ACHN (cell line): ENCODE results near the gene APOB.

Experiments
- DNase-seq: peaks from one replicate; pipeline ENCODE4 v3.0.0-alpha.2; 2015
- in situ Hi-C: cut with HindIII; loops from 2 replicates; pipeline ENCODE4 v1.10.0; 2017; ENCODE audit warnings: low sequenced_read_pairs, low pct_ligation_motif_present, low pct_unique_long_range_greater_than_20kb

The APOB gene

GRCh38 chr2:21022792-21023367, 21.0 kb downstream of the APOB start:
- in situ Hi-C loops, result no loop called here
- no peak for DNase-seq

- DNase-seq, result no peak
- in situ Hi-C loops, result no loop called here
These were observed 22.4 kb downstream of the APOB start for GRCh38 chr2:21021430-21021829.

DNA sequence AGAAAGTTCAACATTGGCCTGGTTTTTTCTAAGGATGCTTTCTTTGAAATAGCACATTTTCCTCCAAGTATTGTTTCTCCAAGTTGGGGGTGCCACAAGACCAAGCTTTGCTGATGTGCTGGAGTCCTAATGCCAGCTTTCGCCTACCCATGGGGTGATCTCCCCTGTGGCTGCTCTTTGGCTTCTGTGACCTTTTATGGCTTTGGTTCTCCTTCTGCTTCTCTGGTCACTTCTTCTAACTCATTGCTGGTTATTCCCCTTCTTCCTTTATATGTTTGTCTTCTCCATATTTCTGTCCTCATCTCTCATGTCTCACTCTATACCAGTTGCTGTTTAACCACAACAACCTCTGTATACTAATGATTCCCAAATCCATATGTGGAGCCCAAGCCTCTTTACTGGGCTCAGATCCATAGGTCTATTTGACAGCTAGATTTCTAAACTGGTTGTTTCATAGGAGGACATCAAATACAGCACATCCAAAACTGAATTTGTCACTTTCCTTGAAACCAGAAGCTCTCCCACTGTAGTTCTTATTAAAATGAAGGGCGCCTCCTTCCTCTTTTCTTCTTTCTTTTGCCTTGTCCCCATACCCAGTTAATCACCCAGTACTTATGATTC, 23.1 kb downstream of the APOB start:
- DNase-seq, result no peak
- in situ Hi-C loops, result no loop called here

- in situ Hi-C loops, result no loop called here
These were observed 23.7 kb downstream of the APOB start for GRCh38 chr2:21020031-21020667.

DNA sequence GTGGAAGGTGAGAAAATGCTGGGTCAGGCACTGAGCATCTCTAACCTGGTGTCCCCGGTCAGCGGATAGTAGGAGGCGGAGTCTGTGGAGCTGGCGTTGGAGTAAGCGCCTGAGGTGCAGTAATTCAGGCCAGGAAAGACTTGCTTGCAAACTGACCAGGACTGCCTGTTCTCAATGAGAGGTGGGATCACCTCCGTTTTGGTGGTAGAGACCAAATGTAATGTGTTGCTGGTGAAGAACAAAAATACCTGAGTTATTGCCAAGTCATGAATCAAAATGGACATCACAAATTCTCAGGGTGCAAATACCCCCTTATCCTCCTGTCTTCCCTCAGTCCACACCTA, 24.2 kb downstream of the APOB start:
- in situ Hi-C loops, result no loop called here
- no peak for DNase-seq

More at GRCh38 chr2:21020031-21020667, 23.7 kb downstream of the APOB start:
- DNase-seq, result no peak

- no peak for DNase-seq
- in situ Hi-C loops, result no loop called here
These were observed 24.7 kb downstream of the APOB start for GRCh38 chr2:21019000-21019677.

GRCh38 chr2:21018290-21018689, 25.6 kb downstream of the APOB start:
- DNase-seq, result no peak
- in situ Hi-C loops, result no loop called here

- in situ Hi-C loops, result no loop called here
- no peak for DNase-seq
These were observed 26.1 kb downstream of the APOB start for GRCh38 chr2:21017748-21018276.

- in situ Hi-C loops, result no loop called here
- no peak for DNase-seq
These were observed 28.6 kb downstream of the APOB start for GRCh38 chr2:21015281-21015645.

DNA sequence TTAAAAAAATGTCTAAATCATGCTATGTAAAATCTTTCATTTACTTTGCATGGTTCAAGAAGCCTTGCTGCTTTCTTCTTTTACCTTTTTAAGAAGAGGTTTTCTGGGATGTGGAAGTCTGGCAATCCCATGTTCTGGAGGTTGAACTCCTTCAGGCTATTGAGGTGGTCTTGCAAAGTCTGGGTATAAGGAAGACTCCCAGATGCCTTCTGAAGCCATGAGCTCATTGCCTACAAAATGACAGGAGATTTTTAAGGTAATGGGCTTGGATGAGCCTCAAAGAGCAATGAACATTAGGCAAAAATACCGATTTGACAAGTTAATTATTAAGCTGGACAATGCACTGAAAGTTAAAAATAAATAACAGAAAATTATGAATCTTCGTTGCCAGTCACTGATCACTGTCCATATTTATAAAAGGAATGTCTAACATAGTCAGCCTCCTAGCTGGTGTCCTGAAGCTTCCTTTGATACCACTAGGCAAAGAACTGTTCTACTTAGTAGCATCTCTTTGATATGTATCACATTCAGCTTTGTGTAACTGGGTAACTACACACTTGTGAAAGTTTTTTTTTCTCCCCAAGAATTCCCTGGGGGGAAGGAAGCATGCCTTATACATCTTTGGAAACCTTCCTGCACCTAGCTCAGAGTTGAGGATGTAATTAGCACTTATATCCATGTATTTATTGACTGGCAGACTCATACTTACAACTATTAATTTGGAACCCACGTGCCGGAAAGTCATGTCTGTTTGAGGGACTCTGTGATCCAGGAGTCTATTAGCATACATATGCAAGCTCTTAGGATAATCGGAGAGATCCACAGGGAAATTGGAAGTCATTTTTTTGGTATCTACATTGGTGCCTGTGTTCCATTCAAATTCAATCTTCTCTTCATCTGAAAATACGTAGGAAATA, 29.3 kb downstream of the APOB start:
- no peak for DNase-seq
- in situ Hi-C loops, result no loop called here

GRCh38 chr2:21013043-21013816, 30.6 kb downstream of the APOB start:
- DNase-seq, result no peak
- in situ Hi-C loops, result no loop called here

GRCh38 chr2:21012557-21012937, 31.3 kb downstream of the APOB start:
- no peak for DNase-seq

DNA sequence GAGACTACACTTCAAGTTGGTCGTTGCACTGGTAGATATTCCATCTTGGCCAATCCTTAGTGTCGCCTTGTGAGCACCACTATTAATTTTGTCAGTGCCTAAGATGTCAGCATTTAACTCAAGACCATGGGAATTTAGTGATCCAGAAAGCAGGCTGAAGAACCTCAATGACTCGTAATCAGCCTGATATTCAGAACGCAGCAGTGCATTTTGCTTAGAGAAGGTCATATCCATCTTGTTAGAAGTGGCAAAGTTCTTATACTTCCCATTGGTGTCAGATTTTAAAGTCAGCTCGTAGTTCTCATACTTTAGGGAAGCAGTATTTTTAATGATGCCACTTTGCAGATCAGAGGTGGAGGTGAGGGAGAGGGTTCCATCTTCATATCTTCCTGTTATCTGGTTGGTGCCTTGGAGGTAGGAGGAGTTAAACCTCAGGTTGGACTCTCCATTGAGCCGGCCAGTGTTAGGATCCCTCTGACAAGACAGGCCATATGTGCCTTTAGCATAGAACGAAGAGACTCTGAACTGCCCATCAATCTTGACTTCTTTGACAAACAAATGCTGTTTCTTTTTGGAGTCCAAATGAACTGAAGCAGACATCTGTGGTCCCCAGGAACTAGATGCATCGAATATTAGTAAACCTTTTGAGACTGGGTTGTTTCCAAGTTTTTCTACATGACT, 31.9 kb downstream of the APOB start:
- no peak for DNase-seq
- in situ Hi-C loops, result no loop called here

More at GRCh38 chr2:21012557-21012937, 31.3 kb downstream of the APOB start:
- in situ Hi-C loops, result no loop called here

GRCh38 chr2:21011453-21011852, 32.4 kb downstream of the APOB start:
- DNase-seq, result no peak
- in situ Hi-C loops, result no loop called here

- in situ Hi-C loops, result no loop called here
- no peak for DNase-seq
These were observed 32.9 kb downstream of the APOB start for GRCh38 chr2:21010813-21011439.

DNA sequence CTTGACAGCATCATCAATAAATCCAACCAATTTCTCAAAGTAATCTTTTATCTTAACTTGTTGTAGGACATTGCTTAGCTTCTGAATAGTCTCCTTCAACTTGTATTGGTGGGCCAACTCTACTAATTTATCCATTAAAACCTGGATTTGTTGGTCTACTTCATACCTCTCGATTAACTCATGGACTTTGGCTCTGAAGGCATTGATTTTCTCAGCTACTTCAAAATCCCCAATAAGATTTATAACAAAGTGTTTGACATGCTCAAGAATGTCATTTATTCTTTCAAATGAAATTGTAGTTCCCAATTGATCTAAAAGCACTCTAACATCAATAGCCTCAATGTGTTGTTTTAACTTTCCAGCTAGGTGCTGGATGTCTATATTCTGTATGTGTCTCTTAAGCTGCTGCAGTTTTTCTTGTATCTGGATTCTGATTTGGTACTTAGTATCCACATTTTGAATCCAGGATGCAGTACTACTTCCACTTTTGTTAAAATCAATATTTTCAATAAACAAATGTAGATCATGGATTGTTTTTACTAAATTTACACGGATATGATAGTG, 34.1 kb downstream of the APOB start:
- no peak for DNase-seq
- in situ Hi-C loops, result no loop called here
